ENCODE data around the gene MOB2.

Gene MOB2

DNA sequence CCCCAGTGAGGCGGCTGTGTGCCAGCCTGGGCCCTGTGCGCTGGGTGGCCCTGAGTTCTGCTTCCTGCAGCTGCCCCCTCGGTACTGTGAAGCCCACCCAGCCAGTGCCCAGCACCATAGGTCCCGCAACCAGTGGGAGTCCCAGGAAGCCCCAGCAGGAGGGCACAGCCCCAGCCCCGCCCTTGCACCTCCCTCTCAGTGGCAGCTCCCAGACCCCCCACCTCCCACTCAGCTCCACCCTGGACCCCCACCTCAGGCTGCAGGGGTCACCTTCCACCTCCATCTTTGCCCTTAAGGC lies 30.9 kb downstream of the MOB2 start:
- H3K4me3 ChIP-seq (ENCODE audit: low read length): no peak overlapping the region
- H3K36me3 ChIP-seq (ENCODE audit: insufficient read depth, low read depth, low read length): no peaks in the 10 kb centered on the region
- no peaks in the 10 kb centered on the region for H3K27me3 ChIP-seq (ENCODE audit: insufficient read depth, low read length)
- no peaks in the 10 kb centered on the region for H3K9me3 ChIP-seq (ENCODE audit: insufficient read depth, low read depth, low read length)
- no peaks in the 10 kb centered on the region for H3K4me1 ChIP-seq (ENCODE audit: insufficient read depth, low read length)
- no peak overlapping the region for H3K27ac ChIP-seq (ENCODE audit: low read length)
- no peak overlapping the region for H3K9ac ChIP-seq (ENCODE audit: low read depth, low read length)

DNA sequence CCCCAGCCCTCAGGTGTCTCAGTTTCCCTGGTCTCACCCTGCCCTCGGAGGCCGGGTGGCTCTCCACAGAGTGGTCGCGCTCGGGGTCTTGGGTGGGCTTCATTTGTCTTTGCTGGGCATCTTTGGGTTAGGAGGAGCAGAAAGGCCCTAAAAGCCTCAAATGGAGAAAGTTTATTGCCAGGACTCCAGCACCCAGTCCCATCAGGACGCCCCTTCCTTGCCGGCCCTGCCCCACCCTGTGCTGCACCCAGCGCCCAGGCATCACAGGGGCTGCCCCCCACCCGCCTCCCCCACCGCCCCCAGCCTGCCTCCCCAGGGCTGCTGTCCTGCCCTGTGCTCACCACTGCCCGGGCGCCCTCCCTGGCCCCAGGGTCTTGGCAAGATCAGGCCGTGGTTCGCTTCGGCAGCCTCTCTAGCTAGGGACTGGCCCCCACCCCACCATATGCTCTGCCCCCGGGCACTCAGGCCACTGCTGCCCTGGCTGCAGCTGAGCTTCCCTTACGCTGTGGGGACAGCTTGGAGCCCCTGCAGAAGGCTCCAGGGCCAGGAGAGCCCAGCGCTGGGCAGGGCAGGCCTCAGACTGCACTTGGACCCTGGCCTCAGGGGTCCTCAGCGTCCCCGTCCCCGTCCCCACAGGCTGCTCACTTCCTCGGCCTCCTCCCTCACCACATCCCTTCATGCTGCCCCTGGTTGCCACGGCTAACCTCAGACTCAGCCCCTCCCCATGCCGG lies 31.4 kb downstream of the MOB2 start:
- no peaks in the 10 kb centered on the region for H3K4me1 ChIP-seq (ENCODE audit: insufficient read depth, low read length)
- H3K36me3 ChIP-seq (ENCODE audit: insufficient read depth, low read depth, low read length): no peaks in the 10 kb centered on the region
- no peak overlapping the region for H3K9ac ChIP-seq (ENCODE audit: low read depth, low read length)
- no peak overlapping the region for H3K27ac ChIP-seq (ENCODE audit: low read length)
- no peaks in the 10 kb centered on the region for H3K27me3 ChIP-seq (ENCODE audit: insufficient read depth, low read length)
- H3K4me3 ChIP-seq (ENCODE audit: low read length): no peak overlapping the region
- no peaks in the 10 kb centered on the region for H3K9me3 ChIP-seq (ENCODE audit: insufficient read depth, low read depth, low read length)

DNA sequence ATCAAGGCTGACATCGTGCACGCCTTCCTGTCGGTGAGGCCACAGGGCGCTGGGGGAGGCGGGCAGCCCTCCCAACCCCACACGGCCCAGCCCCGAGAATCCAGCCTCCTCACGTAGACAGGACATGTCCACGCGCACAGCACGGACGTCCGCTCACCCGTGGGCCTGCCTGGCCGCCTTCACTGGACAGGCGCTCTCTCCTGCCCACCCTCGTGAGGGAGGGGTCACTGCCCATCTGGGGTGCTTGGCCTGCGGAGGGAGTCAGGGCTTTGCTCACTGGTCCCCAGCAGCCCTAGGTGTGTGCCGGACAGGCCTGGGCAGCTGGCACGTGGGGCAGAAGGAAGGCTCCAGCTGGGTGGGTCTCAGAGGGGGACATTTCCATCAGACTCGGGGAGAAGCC lies 32.0 kb downstream of the MOB2 start:
- H3K9ac ChIP-seq (ENCODE audit: low read depth, low read length): no peak overlapping the region
- no peaks in the 10 kb centered on the region for H3K9me3 ChIP-seq (ENCODE audit: insufficient read depth, low read depth, low read length)
- H3K36me3 ChIP-seq (ENCODE audit: insufficient read depth, low read depth, low read length): no peaks in the 10 kb centered on the region
- H3K4me3 ChIP-seq (ENCODE audit: low read length): no peak overlapping the region
- no peak overlapping the region for H3K27ac ChIP-seq (ENCODE audit: low read length)
- H3K4me1 ChIP-seq (ENCODE audit: insufficient read depth, low read length): no peaks in the 10 kb centered on the region
- no peaks in the 10 kb centered on the region for H3K27me3 ChIP-seq (ENCODE audit: insufficient read depth, low read length)

- Histone ChIP-seq H3K9ac (ENCODE audit: low read depth, low read length) (no peak overlapping the region), H3K27ac (ENCODE audit: low read length) (no peak overlapping the region), H3K9me3 (ENCODE audit: insufficient read depth, low read depth, low read length) (no peaks in the 10 kb centered on the region), H3K27me3 (ENCODE audit: insufficient read depth, low read length) (no peaks in the 10 kb centered on the region), H3K4me1 (ENCODE audit: insufficient read depth, low read length) (no peaks in the 10 kb centered on the region), H3K4me3 (ENCODE audit: low read length) (no peak overlapping the region), H3K36me3 (ENCODE audit: insufficient read depth, low read depth, low read length) (no peaks in the 10 kb centered on the region)
Measured at GRCh38 chr11:1453611-1454034, 33.0 kb downstream of the MOB2 start.

GRCh38 chr11:1452744-1453143 lies 33.8 kb downstream of the MOB2 start:
- Histone ChIP-seq H3K4me1 (ENCODE audit: insufficient read depth, low read length) (no peaks in the 10 kb centered on the region), H3K9ac (ENCODE audit: low read depth, low read length) (no peak overlapping the region), H3K27ac (ENCODE audit: low read length) (no peak overlapping the region), H3K9me3 (ENCODE audit: insufficient read depth, low read depth, low read length) (no peaks in the 10 kb centered on the region), H3K4me3 (ENCODE audit: low read length) (no peak overlapping the region), H3K27me3 (ENCODE audit: insufficient read depth, low read length) (no peaks in the 10 kb centered on the region), H3K36me3 (ENCODE audit: insufficient read depth, low read depth, low read length) (no peaks in the 10 kb centered on the region)

DNA sequence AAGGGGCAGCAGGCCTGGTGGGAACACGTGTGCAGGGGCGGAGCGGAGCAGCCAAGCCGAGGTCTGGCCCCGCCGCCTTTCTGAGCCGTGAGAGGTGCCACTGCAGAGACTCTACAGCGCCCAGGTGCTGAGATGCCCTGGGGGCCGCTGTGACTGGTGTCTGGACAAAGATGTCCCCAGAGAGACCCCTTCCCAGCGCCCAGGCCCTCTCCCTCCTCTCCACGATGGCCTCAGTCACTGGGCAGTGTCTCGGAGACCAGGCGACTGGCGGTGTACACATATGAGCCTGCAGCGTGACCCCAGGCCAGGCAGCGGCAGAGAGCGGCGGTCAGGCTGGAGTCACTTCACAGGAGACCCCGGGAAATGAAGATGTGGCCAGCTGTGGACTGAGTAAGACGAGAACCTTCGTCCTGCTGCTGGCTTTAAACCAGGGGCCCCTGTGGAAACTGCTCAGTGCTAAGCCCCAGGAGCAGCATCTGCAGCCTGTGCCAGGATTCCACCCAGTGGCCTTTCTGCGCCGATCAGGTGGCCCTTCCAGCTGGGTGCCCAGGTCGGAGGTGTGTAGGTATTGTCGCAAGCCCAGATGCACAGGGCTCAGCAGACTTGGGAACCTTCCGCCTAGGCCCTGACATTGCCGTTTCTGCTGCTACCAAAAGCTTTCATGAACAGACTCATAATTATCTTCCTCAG lies 34.7 kb downstream of the MOB2 start:
- Histone ChIP-seq H3K27ac (ENCODE audit: low read length) (no peak overlapping the region), H3K4me3 (ENCODE audit: low read length) (no peak overlapping the region), H3K36me3 (ENCODE audit: insufficient read depth, low read depth, low read length) (no peaks in the 10 kb centered on the region), H3K4me1 (ENCODE audit: insufficient read depth, low read length) (no peaks in the 10 kb centered on the region), H3K9me3 (ENCODE audit: insufficient read depth, low read depth, low read length) (no peaks in the 10 kb centered on the region), H3K27me3 (ENCODE audit: insufficient read depth, low read length) (no peaks in the 10 kb centered on the region), H3K9ac (ENCODE audit: low read depth, low read length) (no peak overlapping the region)

DNA sequence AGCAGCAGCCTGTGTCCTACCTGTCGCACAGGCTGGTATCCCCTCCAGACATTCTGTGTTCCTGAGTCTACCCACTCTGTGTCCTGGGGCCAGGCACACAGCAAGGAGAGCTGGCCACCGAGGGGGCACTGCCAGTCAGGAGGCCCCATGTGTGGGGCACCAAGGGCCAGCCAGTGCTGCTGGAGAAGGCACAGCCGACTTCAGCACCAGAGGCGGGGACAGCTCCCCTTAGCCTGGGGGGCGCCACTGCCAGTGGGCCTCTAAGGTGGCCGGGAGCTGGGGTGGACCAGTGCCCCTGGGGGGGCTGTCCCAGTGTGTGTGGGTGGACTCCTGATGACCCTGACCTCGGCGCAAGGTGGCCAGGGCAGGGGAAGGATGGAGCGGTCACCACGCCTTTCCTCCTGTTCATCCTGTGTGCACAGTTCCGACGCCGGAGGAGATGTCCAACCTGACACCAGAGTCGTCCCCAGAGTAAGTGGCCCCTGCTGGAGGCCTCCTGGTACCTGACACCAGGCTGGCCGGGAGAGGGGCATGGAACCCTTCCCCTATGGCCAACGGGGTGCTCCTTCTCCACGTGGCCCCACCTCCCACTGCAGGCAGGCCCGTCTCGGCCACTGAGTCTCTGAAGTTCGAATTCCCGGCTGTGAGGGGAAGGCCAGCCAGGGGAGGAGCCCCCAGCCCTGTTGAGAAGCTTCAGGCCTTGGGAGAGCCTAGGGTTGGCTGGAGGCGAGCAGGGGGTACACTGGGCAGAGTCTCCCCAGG lies 35.4 kb downstream of the MOB2 start:
- H3K9ac ChIP-seq (ENCODE audit: low read depth, low read length): no peak overlapping the region
- H3K4me3 ChIP-seq (ENCODE audit: low read length): no peak overlapping the region
- H3K27me3 ChIP-seq (ENCODE audit: insufficient read depth, low read length): no peaks in the 10 kb centered on the region
- H3K4me1 ChIP-seq (ENCODE audit: insufficient read depth, low read length): no peaks in the 10 kb centered on the region
- no peak overlapping the region for H3K27ac ChIP-seq (ENCODE audit: low read length)
- H3K36me3 ChIP-seq (ENCODE audit: insufficient read depth, low read depth, low read length): no peaks in the 10 kb centered on the region
- no peaks in the 10 kb centered on the region for H3K9me3 ChIP-seq (ENCODE audit: insufficient read depth, low read depth, low read length)

DNA sequence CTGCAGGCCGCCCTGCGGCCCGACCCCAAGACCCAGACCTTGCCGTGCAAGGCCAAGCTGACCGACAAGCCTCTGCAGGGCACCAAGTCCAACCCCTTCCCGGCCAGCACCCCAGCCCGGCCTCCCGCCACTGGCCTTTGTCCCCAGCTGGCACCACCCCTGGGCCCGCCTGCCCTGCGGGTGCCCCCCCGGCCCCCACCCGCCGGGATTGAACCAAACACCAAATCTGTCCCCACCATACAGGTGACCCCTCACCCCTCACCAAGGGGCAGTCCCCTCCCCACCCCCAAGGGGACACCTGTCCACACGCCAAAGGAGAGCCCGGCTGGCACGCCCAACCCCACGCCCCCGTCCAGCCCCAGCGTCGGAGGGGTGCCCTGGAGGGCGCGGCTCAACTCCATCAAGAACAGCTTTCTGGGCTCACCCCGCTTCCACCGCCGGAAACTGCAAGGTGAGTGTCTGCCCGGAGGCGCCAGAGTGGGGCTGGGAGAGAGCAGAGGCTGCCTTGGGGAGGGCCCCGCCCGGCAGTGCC lies 36.2 kb downstream of the MOB2 start:
- H3K4me1 ChIP-seq (ENCODE audit: insufficient read depth, low read length): no peaks in the 10 kb centered on the region
- H3K4me3 ChIP-seq (ENCODE audit: low read length): no peak overlapping the region
- H3K9ac ChIP-seq (ENCODE audit: low read depth, low read length): no peak overlapping the region
- no peaks in the 10 kb centered on the region for H3K36me3 ChIP-seq (ENCODE audit: insufficient read depth, low read depth, low read length)
- H3K9me3 ChIP-seq (ENCODE audit: insufficient read depth, low read depth, low read length): no peaks in the 10 kb centered on the region
- H3K27me3 ChIP-seq (ENCODE audit: insufficient read depth, low read length): no peaks in the 10 kb centered on the region
- no peak overlapping the region for H3K27ac ChIP-seq (ENCODE audit: low read length)

DNA sequence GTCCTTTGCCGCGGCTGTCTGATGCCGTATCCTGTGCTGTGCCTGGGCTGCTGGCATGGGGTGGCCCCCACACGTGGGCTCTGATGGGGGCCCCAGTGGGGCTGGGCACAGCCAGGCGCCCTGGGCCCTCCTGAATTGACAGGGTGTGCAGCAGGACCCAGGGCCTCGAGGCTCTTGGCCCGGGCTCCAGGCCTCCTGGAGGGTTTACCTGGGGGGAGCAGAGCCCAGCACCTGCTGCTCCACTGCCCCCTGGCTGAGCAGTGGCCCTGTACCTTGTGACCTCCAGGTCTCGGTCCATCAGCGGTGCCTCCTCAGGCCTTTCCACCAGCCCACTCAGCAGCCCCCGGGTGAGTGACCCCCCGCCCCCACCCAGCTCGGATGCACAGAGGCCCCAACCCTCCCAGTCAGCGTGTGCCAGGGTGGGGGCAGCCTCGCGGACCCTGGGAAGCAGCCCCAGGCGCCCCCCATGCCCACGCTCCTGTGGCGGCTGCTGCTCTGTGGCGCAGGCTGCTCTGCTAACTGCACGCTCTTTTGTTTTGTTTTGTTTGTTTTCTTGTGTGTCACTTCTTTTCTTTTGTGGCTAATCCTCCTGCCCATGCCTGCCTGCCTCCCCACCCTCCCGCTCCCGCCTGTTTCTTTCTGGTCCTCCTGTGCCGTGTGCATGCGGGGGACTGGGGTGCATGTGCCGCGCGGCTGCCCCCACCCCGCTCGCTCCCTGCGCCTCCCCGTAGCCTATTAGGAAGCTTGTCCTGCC lies 36.9 kb downstream of the MOB2 start:
- Histone ChIP-seq H3K9ac (ENCODE audit: low read depth, low read length) (no peak overlapping the region), H3K4me3 (ENCODE audit: low read length) (no peak overlapping the region), H3K4me1 (ENCODE audit: insufficient read depth, low read length) (no peaks in the 10 kb centered on the region), H3K27me3 (ENCODE audit: insufficient read depth, low read length) (no peaks in the 10 kb centered on the region), H3K27ac (ENCODE audit: low read length) (no peak overlapping the region), H3K36me3 (ENCODE audit: insufficient read depth, low read depth, low read length) (no peaks in the 10 kb centered on the region), H3K9me3 (ENCODE audit: insufficient read depth, low read depth, low read length) (no peaks in the 10 kb centered on the region)

- Histone ChIP-seq H3K9ac (ENCODE audit: low read depth, low read length) (no peak overlapping the region), H3K4me1 (ENCODE audit: insufficient read depth, low read length) (no peaks in the 10 kb centered on the region), H3K36me3 (ENCODE audit: insufficient read depth, low read depth, low read length) (no peaks in the 10 kb centered on the region), H3K4me3 (ENCODE audit: low read length) (no peak overlapping the region), H3K27ac (ENCODE audit: low read length) (no peak overlapping the region), H3K27me3 (ENCODE audit: insufficient read depth, low read length) (no peaks in the 10 kb centered on the region), H3K9me3 (ENCODE audit: insufficient read depth, low read depth, low read length) (no peaks in the 10 kb centered on the region)
Measured at GRCh38 chr11:1448882-1449281, 37.7 kb downstream of the MOB2 start.
